GM21723 (cell line): Measurements from ENCODE around the gene LCE3B.
"Not testable (repeated sequence)": the region's sequence is repeated elsewhere in the genome, so short reads cannot be mapped to it uniquely, and the experiment has no call there.

Experiments
- ATAC-seq: cut with Tn5 transposase; IDR thresholded peaks from one replicate; pipeline ENCODE4 v1.9.1; 2021; ENCODE audit warnings: mild to moderate bottlenecking, moderate library complexity; ENCODE audit not compliant: unreplicated experiment

LCE3B gene, protein sequence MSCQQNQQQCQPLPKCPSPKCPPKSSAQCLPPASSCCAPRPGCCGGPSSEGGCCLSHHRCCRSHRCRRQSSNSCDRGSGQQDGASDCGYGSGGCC

DNA sequence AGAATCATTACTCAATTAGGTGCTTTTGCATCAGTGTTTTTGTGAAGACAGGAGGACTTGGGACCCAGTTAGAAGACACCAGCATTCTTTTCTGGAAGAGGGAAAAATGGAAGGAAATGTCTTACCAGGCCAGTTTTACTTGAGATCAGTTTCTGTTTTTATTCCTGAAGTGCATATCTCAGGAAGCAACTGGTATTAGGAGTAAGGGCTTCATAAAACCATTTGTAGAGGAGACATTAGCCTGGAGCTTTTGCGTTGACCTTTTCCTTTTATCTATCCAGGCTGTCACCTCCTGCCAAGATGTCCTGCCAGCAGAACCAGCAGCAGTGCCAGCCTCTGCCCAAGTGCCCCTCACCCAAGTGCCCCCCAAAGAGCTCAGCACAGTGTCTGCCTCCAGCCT lies at the start of gene LCE3B:
LCE3B (plus strand) TSS at position 301 of the 400 bp plus-strand sequence; CDS start at position 301, 0 bp downstream.
- ATAC-seq: no peak

GRCh38 chr1:152565115-152565514 lies 48.5 kb upstream of the LCE3B start:
- no peak for ATAC-seq

DNA sequence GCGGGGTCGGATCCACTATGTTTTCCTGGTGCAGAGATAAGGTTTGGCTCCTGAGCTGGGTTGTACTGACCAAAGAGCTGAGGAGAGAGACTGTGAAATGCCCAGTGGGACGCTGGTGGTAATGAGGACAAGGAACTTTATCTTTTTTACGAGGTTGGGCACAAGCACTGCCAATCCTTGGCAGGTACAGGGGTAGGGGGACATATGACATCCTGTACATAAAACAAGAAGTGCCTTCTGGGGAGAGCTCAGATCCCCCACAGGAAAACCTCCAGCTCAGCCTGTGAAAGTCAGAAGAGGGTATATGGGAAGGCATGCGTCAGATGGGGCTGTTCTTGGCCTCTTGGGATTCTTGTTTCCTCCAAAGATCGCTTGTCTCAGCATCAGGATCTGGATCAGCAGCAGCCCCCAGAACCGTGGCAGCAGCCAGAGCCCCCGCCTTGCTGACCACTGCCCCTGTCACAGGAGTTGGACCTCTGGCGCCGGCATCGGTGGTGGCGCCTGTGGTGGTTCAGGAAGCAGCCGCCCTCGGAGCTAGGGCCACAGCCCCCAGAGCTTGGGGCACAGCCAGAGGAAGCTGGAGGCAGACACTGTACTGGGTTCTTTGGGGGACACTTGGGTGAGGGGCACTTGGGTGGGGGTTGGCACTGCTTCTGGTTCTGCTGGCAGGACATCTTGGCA lies 47.9 kb upstream of the LCE3B start:
- no peak for ATAC-seq

- no peak for ATAC-seq
Observed at GRCh38 chr1:152566681-152567080, 46.9 kb upstream of the LCE3B start, which contains the start of gene LCE3E. TSS of gene LCE3E (minus strand) at chr1:152566780. CDS start at chr1:152566208, 572 bp downstream.

GRCh38 chr1:152577168-152577567 lies 36.4 kb upstream of the LCE3B start:
- no peak for ATAC-seq

DNA sequence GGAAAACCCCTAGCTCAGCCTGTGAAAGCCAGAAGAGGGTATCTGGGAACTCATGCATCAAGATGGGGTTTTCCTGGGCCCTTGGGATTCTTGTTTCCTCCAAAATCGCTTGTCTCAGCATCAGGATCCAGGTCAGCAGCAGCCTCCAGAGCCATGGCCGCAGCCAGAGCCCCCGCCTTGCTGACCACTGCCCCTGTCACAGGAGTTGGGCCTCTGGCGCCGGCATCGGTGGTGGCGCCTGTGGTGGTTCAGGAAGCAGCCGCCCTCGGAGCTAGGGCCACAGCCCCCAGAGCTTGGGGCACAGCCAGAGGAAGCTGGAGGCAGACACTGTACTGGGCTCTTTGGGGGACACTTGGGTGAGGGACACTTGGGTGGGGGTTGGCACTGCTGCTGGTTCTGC lies 34.1 kb upstream of the LCE3B start:
- ATAC-seq: not testable (repeated sequence)

- ATAC-seq: no peak
Observed at GRCh38 chr1:152580433-152580832, 33.2 kb upstream of the LCE3B start, which contains the start of gene LCE3D. TSS of gene LCE3D (minus strand) at chr1:152580516. CDS start at chr1:152579936, 580 bp downstream.

DNA sequence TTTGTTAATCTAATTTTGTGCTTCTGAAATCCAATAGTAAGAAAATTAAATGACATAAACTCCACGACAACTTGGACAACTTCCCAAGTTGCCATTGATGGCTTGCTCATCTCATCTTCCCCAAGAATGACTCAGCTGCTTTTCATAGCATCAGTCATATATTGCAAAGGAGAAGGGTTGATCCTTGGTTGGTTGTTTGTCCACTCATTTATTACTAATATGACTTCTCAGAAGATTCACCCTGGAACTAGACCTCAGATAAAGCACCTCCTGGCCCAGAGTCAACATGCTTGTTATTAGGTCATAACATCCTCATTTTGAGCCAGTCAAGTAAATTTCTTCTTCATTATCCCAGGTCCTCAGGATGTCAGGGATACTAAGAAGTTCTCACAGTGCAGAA lies 31.0 kb upstream of the LCE3B start:
- no peak for ATAC-seq

DNA sequence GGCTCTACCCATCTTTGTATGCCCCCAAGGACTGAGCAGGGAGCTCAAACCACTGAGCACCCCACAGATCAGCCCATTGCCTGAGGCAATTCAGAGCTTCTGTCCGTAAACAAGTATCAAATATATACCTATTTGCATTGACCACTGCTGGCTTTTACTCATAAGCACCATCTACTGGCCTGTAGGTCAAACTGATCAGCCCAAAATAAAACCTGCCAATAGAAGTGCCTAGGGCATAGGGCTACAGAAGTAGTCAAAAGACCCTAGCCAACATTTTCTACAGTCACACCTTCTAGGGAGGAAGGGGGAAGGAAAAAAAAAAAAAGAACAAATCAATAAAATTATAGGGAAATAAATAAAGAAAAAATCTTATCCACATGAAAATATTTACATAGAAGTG lies 28.0 kb upstream of the LCE3B start:
- ATAC-seq: no peak

DNA sequence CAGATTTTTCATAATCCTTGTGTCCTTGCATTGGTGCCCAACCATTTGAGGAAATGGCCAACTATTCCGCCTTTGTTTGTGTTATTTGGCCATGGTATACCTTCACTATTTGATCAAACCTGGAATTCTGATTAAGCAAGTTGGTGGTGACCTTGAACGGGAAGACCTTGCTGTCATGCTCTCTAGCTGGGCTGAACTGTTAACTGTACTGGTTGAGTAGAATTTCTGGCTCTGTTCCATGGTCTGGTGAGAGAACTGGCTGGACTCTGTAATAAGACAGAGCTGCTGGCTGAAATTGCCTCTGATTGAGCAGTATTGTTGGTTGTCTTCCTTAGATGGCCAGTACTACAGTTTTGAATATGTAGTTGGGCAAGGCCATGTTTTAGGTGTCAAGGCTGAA lies 16.6 kb upstream of the LCE3B start:
- no peak for ATAC-seq

- no peak for ATAC-seq
Observed at GRCh38 chr1:152599934-152600333, 13.7 kb upstream of the LCE3B start, which contains the start of gene LCE3C. TSS of gene LCE3C (plus strand) at chr1:152600234. CDS start at chr1:152600732, 498 bp downstream.

DNA sequence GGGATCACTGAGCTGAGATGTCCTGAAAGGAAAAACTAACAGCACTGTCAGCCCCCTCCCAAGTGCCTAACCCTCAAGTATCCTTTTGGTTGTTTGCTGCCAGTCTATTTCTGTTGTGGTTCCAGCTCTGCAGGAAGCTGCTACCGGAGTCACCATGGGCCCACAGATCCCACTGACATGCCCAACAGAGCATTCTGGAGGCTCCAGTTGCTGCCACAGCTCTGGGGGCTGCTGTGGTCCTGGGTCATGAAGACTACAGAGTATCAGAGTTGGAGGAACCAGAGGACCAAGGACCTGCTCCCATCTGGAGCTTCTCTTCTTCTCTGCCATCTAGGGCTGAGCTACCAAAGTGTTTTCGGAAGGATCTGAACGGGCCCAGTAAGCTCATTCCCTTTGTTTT lies 8.4 kb downstream of the LCE3B start:
- no peak for ATAC-seq

DNA sequence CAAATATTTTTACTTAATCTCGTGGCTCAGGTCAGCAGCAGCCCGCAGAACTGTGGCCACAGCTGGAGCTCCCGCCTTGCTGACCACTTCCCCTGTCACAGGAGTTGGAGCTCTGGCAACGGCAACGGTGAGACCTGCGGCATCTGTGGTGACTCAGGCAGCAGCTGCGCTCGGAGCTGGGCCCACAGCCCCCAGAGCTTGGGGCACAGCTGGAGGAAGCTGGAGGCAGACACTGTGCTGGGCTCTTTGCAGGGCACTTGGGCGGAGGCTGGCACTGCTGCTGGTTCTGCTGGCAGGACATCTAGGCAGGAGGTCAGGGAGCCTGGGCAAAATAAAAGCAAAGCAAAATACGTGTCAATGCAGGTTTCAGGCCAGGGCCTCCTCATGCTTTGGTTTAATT lies 9.2 kb downstream of the LCE3B start, which contains the start of gene LCE3A:
LCE3A (minus strand) TSS at position 301 of the 400 bp plus-strand sequence; CDS start at position 301, 0 bp downstream.
- no peak for ATAC-seq

DNA sequence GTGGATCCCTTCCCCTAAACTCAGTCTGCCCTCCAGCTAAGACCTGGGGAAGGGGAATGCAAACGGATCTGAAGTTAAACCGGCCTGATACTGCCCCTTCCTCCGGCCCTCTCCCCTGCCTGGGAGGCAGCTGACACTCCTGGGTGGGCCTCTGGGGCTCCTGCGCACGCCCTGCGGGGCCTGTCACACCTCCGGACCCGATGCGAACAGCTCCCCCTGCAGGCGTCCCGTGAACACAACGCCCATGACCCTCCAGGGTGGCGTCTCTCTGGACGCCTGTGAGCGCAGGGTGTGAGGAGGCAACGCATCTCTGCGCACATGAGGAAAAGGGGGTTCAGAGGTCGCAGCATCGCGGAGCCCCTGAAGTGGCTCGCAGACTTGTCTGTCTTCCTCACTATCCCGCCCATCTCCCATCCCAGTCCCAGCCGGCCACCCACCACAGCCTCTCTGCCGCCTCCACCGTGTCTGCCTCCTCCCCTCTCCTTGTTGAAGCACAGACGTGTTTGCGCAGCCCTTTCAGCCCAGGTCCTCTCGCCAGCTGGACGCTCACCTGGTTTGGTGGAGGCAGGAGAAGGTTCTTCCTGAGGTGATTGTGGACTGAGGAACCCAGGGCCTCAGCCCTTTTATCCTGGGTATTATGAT lies 9.7 kb downstream of the LCE3B start:
- no peak for ATAC-seq

DNA sequence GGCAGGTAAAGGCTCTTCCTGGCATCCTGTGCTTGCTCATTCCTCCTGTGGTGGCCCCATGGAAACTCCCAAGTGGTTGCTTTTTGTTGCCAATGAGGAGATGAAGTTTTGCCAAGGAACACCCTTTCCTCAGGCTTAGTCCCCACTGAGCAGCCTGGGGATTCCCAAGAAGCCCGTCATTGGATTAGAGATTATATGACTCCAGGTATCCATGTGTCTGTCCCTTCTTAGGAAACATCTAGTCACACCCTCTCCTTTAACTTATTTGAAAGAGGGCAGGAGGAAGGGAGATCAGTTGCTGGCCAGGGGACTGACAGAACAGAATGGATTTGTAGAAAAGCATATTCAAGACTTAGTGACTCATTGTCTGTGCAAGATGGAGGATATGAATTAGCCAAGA lies 13.1 kb downstream of the LCE3B start:
- ATAC-seq: no peak

DNA sequence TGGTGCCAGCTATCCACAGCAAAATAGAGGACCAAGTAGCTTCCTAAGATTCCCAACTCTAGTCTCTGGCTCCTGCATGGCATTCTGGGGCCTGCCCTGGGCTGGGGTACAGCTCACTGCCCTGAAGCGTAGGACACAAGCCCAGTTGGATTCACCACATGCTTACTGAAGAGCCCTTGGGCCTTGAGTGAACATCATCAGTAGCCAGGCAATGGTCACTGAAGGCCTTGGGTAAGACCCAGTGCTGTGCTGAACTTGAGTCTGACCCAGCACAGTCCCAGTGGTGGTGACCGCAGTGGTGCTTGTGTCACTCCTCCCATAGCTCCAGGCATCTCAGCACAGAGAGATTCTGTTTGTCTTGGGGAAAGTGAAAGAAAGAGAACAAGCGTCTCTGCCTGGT lies 17.0 kb downstream of the LCE3B start:
- no peak for ATAC-seq

DNA sequence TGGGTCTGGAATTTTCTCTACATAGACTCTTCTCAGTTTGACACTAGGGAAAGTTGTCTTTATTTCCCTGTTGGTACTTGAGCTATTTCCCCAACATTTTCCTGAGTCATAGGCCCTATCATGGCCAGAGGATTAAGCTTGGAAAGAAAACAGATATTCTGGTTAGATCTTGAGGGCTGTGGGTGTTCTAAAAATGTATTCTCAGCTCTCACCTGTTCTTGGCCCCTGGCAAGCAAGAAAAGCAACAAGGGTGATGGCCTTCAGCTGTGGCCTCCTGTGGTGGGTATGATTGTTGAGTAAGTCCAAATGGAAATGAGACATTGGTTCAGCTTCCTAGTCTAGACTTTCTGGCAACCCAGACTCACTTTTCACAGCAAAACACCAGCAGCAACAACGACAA lies 26.7 kb downstream of the LCE3B start:
- ATAC-seq: no peak

GRCh38 chr1:152643945-152644344 lies 30.3 kb downstream of the LCE3B start:
- no peak for ATAC-seq

DNA sequence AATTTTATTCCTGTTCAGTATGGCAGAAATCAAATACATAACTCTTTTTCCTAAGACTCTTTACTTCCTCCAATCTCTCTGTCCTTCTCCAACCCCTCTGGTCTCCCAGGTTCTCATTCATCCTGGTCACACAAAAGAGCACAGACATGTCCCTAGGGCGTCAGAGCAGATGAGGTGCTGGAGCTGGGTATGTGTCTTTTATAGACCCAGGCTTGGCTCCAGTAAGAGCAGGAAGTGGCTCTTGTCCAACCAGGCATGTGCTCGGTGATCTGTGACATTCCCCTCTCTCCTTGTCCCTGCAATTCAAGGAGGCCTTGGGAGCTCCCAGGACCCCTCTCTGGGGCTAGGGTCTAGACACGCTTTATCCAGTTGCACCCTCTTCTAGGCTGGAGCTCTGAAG lies 31.5 kb downstream of the LCE3B start:
- no peak for ATAC-seq

DNA sequence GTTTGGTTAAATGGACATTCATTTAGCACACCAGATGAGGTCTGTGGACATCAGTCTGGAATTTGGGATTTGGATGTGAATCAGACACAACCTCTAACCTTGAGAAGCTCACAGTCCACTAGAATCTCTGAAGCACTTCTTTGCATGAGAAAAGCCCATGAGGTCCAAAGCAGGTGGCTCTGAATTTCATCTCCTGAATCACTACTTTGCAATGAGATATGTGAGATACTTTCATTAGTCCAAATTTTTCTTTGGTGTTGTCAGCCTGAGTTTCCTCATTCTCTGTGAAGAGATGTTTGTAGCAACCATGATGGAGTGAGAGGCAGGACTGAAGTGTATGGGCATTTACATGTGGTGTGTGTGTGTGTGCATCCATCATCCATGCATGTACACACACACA lies 33.0 kb downstream of the LCE3B start:
- no peak for ATAC-seq

DNA sequence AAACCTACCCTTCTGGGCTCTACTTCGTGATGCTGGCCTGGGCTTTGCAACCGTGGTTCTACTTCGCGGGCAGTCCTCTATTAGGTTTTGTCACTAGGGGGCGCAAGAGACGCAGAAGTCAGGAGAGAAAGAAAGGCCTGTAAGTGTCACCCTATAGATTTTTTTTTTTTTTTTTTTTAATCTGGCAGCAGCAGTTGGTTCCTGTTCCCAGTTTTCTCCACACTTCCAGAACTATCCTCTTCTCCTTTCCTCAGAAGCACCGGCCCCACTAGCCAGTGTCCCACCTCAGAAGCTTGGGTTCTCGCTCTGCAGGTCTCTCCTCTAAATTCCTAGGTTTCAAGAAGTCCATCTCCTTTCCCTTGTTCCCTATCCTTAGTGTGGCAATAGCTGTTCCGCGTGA lies 40.5 kb downstream of the LCE3B start:
- no peak for ATAC-seq

- ATAC-seq: no peak
Observed at GRCh38 chr1:152656459-152656858, 42.8 kb downstream of the LCE3B start.
